ENCODE measurements around the gene IFNW1.

IFNW1 gene

GRCh38 chr9:21095561-21095960 lies 46.1 kb downstream of the IFNW1 start:
- DNase-seq (ENCODE audit: low read depth) = no peak
- no peak overlapping the region for H3K4me3 ChIP-seq (ENCODE audit: low read depth, low read length)
- in situ Hi-C loops (cut with HindIII; ENCODE audit: low sequenced_read_pairs) = no loop called here
- TF ChIP-seq, protein P1, sequence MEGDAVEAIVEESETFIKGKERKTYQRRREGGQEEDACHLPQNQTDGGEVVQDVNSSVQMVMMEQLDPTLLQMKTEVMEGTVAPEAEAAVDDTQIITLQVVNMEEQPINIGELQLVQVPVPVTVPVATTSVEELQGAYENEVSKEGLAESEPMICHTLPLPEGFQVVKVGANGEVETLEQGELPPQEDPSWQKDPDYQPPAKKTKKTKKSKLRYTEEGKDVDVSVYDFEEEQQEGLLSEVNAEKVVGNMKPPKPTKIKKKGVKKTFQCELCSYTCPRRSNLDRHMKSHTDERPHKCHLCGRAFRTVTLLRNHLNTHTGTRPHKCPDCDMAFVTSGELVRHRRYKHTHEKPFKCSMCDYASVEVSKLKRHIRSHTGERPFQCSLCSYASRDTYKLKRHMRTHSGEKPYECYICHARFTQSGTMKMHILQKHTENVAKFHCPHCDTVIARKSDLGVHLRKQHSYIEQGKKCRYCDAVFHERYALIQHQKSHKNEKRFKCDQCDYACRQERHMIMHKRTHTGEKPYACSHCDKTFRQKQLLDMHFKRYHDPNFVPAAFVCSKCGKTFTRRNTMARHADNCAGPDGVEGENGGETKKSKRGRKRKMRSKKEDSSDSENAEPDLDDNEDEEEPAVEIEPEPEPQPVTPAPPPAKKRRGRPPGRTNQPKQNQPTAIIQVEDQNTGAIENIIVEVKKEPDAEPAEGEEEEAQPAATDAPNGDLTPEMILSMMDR (IDR thresholded peaks at IDR 0.05; ENCODE audit: low read depth, low read length, missing control alignments) = no peak
